CD14-positive monocyte (primary cell): ENCODE results near the gene RNF41. TPM values are rescaled to one million over a fixed set of nuclear protein-coding genes. Genes with fewer than 3 reads are reported as not detected.

Experiments
- DNase-seq, 3 donors: peaks; one replicate each; pipeline ENCODE4 v3.0.0-alpha.2; 2011 to 2022
- H2AFZ ChIP-seq: 2 replicates; pipeline ENCODE4 v1.6.0; 2012; ENCODE audit warnings: mild to moderate bottlenecking, low read depth, low read length, inconsistent platforms; ENCODE audit not compliant: insufficient read depth, poor library complexity, severe bottlenecking
- H3K27ac ChIP-seq, 2 donors: 1 replicate in 1 of 2; 2 replicates in 1 of 2; pipeline ENCODE4 v1.5.1; 2012 to 2013; ENCODE audit warnings: low read length in 2 of 2, control low read depth in 1 of 2, inconsistent platforms in 1 of 2, low read depth in 1 of 2, mild to moderate bottlenecking in 1 of 2
- H3K27me3 ChIP-seq, 2 donors: one replicate each; pipeline versions ENCODE4 v1.6.0 to v1.6.1; 2011 to 2013; ENCODE audit warnings: low read length in 2 of 2; ENCODE audit not compliant: control insufficient read depth in 2 of 2, insufficient read depth in 2 of 2
- H3K36me3 ChIP-seq, 2 donors: replicated peaks in 1 of 2; 1 replicate in 1 of 2; 2 replicates in 1 of 2; pipeline versions ENCODE4 v1.5.1 to v1.6.1; 2012 to 2013; ENCODE audit warnings: low read length in 2 of 2, control low read depth in 1 of 2, inconsistent platforms in 1 of 2, mild to moderate bottlenecking in 1 of 2; ENCODE audit not compliant: insufficient read depth in 2 of 2, control insufficient read depth in 1 of 2
- H3K4me1 ChIP-seq, 2 donors: 1 replicate in 1 of 2; 2 replicates in 1 of 2; pipeline versions ENCODE4 v1.5.1 to v1.6.1; 2012 to 2013; ENCODE audit warnings: low read length in 2 of 2, control low read depth in 1 of 2, inconsistent platforms in 1 of 2, mild to moderate bottlenecking in 1 of 2, moderate library complexity in 1 of 2; ENCODE audit not compliant: insufficient read depth in 2 of 2, control insufficient read depth in 1 of 2
- H3K4me2 ChIP-seq: replicated peaks from 2 replicates; pipeline ENCODE3; 2012; ENCODE audit warnings: low read length, moderate library complexity, mild to moderate bottlenecking; ENCODE audit not compliant: poor library complexity, severe bottlenecking; ENCODE audit errors: extremely low read depth
- H3K4me3 ChIP-seq, 3 experiments: fragments of 200-600 bp in 1 of 3; sonication (generic) in 1 of 3; replicated peaks in 1 of 3; 1 replicate in 2 of 3; 2 replicates in 1 of 3; pipeline ENCODE4 v1.5.1; 2011 to 2013; ENCODE audit warnings: low read length in 3 of 3, mild to moderate bottlenecking in 3 of 3, control low read depth in 2 of 3, low read depth in 2 of 3, inconsistent platforms in 1 of 3, moderate library complexity in 1 of 3
- H3K79me2 ChIP-seq: 2 replicates; pipeline ENCODE4 v1.6.0; 2012; ENCODE audit warnings: mild to moderate bottlenecking, control low read depth, inconsistent platforms, low read length, moderate library complexity; ENCODE audit not compliant: insufficient read depth
- H3K9ac ChIP-seq: 2 replicates; pipeline ENCODE4 v1.6.0; 2017; ENCODE audit warnings: low read length, mild to moderate bottlenecking; ENCODE audit not compliant: insufficient read depth, poor library complexity, severe bottlenecking
- H3K9me3 ChIP-seq, 2 donors: replicated peaks in 1 of 2; 1 replicate in 1 of 2; 2 replicates in 1 of 2; pipeline versions ENCODE4 v1.5.1 to v1.6.1; 2012 to 2013; ENCODE audit warnings: low read length in 2 of 2, control low read depth in 1 of 2; ENCODE audit not compliant: control insufficient read depth in 1 of 2, insufficient read depth in 1 of 2
- H4K20me1 ChIP-seq: 2 replicates; pipeline ENCODE4 v1.6.0; 2012; ENCODE audit warnings: mild to moderate bottlenecking, low read length, control low read depth, moderate library complexity; ENCODE audit not compliant: insufficient read depth
- H3K27ac Mint-ChIP-seq, 7 donors: one replicate each; pipeline ENCODE4 v1.8.0; 2020; ENCODE audit warnings: mild to moderate bottlenecking in 7 of 7, mixed read lengths in 7 of 7, moderate library complexity in 6 of 7, inconsistent platforms in 2 of 7
- H3K27me3 Mint-ChIP-seq, 3 donors: one replicate each; pipeline ENCODE4 v1.8.0; 2021 to 2022; ENCODE audit warnings: low read depth in 3 of 3, mild to moderate bottlenecking in 3 of 3, mixed read lengths in 3 of 3, moderate library complexity in 3 of 3, inconsistent platforms in 1 of 3
- H3K36me3 Mint-ChIP-seq, 2 donors: one replicate each; pipeline ENCODE4 v1.8.0; 2020; ENCODE audit warnings: mixed read lengths in 2 of 2, inconsistent platforms in 1 of 2, mild to moderate bottlenecking in 1 of 2
- H3K4me1 Mint-ChIP-seq: one replicate; pipeline ENCODE4 v1.8.0; 2020; ENCODE audit warnings: mild to moderate bottlenecking, mixed read lengths
- H3K4me3 Mint-ChIP-seq, 2 donors: one replicate each; pipeline ENCODE4 v1.8.0; 2020; ENCODE audit warnings: mild to moderate bottlenecking in 2 of 2, mixed read lengths in 2 of 2, moderate library complexity in 1 of 2
- H3K9me3 Mint-ChIP-seq, 7 donors: one replicate each; pipeline ENCODE4 v1.8.0; 2020 to 2022; ENCODE audit warnings: mixed read lengths in 7 of 7, mild to moderate bottlenecking in 6 of 7, moderate library complexity in 6 of 7, inconsistent platforms in 2 of 7
- WGBS: methylation state at CpG from one replicate; pipeline ENCODE4 v1.1.5; 2013; ENCODE audit warnings: missing lambda C conversion rate; ENCODE audit not compliant: insufficient coverage; 5-methylcytosine and 5-hydroxymethylcytosine counted together
- intact Hi-C, 2 donors: fragments of 100-400 bp; cut with micrococcal nuclease; formaldehyde crosslinking; loops; one replicate each; pipeline versions ENCODE4 v1.15.0 to v1.15.1; 2023
- polyA plus RNA-seq, 3 donors: library from polyadenylated mRNA; depleted of rRNA in 1 of 3; unstranded in 2 of 3; stranded (reverse) in 1 of 3; fragments of 300-500 nt in 2 of 3; fragments of >200 nt in 1 of 3; fragmentation: Illumina TruSeq in 2 of 3; gene quantifications; 1 replicate in 2 of 3; 2 replicates in 1 of 3; pipeline ENCODE4 v1.2.3, GENCODE V29; 2012 to 2021
- TF ChIP-seq, protein P1 (sequence below): fragments of 200-600 bp; IDR thresholded peaks from one replicate; pipeline ENCODE4 v1.8.0; 2022; ENCODE audit warnings: antibody characterized with exemption, mild to moderate bottlenecking

RNF41 gene
- polyA plus RNA-seq, 3 donors, result 35.8 to 82.0 (median 45.7) TPM

DNA sequence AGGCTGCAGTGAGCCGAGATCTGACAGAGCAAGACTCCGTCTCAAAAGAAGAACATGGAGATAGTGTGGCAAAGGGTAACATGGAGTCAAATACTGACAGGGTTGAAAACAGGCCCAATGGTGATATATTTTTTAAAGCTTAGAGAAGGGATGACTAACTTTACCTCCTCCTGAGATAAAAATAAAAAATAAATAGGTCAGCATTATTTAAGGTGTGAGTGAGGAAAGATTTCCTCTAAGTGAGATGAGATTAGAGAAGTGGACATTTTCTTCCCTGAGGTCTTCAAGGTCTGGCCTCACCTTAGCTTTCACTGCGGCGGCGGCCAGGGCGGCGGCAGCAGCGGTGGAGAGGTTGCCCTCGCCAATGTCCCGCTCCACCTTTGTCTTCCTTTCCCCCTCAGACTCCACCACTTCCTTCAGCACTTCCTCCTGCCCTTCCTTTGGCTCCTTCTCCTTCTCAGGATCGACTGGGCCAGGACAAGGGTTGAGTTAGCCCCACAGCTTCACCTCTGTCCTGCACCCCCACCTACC, 52.4 kb downstream of the RNF41 start:
- no peak overlapping the region for H3K4me3 Mint-ChIP-seq
- Histone ChIP-seq H3K9me3 (no peaks in the 10 kb centered on the region), H4K20me1 (peaks cover 19% of the 10 kb centered on the region), H3K79me2 (no peaks in the 10 kb centered on the region), H3K4me3 (no peak overlapping the region), H3K27ac (peak overlapping the region in 1 of 2 donors; percentile 7), H2AFZ (no peak overlapping the region), H3K4me2 (no peak overlapping the region), H3K9ac (no peak overlapping the region), H3K4me1 (no peaks in the 10 kb centered on the region), H3K27me3 (no peaks in the 10 kb centered on the region), H3K36me3 (peaks cover 80 to 97% of the 10 kb centered on the region in 2 donors)
- DNase-seq, result no peak
- H3K27me3 Mint-ChIP-seq, result peaks cover 0 to 4% (median 2%) of the 10 kb centered on the region in 3 donors
- peak overlapping the region in 4 of 7 donors; percentile 30 to 66 (median 52) for H3K27ac Mint-ChIP-seq
- H3K9me3 Mint-ChIP-seq, result no peaks in the 10 kb centered on the region
- intact Hi-C loops, result no loop called here
- WGBS, result 82% methylated on average over 11 of the region's 11 CpGs
- TF ChIP-seq, protein P1, sequence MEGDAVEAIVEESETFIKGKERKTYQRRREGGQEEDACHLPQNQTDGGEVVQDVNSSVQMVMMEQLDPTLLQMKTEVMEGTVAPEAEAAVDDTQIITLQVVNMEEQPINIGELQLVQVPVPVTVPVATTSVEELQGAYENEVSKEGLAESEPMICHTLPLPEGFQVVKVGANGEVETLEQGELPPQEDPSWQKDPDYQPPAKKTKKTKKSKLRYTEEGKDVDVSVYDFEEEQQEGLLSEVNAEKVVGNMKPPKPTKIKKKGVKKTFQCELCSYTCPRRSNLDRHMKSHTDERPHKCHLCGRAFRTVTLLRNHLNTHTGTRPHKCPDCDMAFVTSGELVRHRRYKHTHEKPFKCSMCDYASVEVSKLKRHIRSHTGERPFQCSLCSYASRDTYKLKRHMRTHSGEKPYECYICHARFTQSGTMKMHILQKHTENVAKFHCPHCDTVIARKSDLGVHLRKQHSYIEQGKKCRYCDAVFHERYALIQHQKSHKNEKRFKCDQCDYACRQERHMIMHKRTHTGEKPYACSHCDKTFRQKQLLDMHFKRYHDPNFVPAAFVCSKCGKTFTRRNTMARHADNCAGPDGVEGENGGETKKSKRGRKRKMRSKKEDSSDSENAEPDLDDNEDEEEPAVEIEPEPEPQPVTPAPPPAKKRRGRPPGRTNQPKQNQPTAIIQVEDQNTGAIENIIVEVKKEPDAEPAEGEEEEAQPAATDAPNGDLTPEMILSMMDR, result no peak
- peaks cover 83 to 98% of the 10 kb centered on the region in 2 donors for H3K36me3 Mint-ChIP-seq
- no peaks in the 10 kb centered on the region for H3K4me1 Mint-ChIP-seq

GRCh38 chr12:56165369-56165768, 56.4 kb downstream of the RNF41 start:
- TF ChIP-seq, protein P1, result no peak
- H3K4me1 ChIP-seq, result peaks cover 12% of the 10 kb centered on the region in 2 donors
- H3K9ac ChIP-seq, result no peak overlapping the region
- DNase-seq, result no peak
- 100% methylated on average over 3 of the region's 4 CpGs for WGBS
- no peak overlapping the region for H3K4me2 ChIP-seq
- no peaks in the 10 kb centered on the region for H3K9me3 ChIP-seq
- no peaks in the 10 kb centered on the region for H3K27me3 ChIP-seq
- H4K20me1 ChIP-seq, result peaks cover 58% of the 10 kb centered on the region
- H3K9me3 Mint-ChIP-seq, result no peaks in the 10 kb centered on the region
- H3K4me3 Mint-ChIP-seq, result no peak overlapping the region
- H3K27ac Mint-ChIP-seq, result peak overlapping the region in 2 of 7 donors; percentile 8 to 31
- no peak overlapping the region for H2AFZ ChIP-seq
- H3K27ac ChIP-seq, result no peak overlapping the region
- peaks cover 21% of the 10 kb centered on the region for H3K79me2 ChIP-seq
- H3K36me3 Mint-ChIP-seq, result peaks cover 81 to 97% of the 10 kb centered on the region in 2 donors
- intact Hi-C loops, result no loop called here
- H3K4me1 Mint-ChIP-seq, result peaks cover 13% of the 10 kb centered on the region
- H3K27me3 Mint-ChIP-seq, result peaks cover 0 to 4% (median 2%) of the 10 kb centered on the region in 3 donors
- no peak overlapping the region for H3K4me3 ChIP-seq
- H3K36me3 ChIP-seq, result peaks cover 79 to 97% of the 10 kb centered on the region in 2 donors
